GM12891 (cell line): Measurements from ENCODE around the gene PTGDR2.

ENCODE experiments used
- PAX5 ChIP-seq: IDR thresholded peaks from 2 replicates; pipeline ENCODE4 v1.6.1; 2011; ENCODE audit warnings: low read length, moderate library complexity, mild to moderate bottlenecking; ENCODE audit not compliant: insufficient read depth, severe bottlenecking
- POLR2A ChIP-seq: IDR thresholded peaks from 2 replicates; pipeline ENCODE4 v1.6.1; 2011; ENCODE audit warnings: low read depth, low read length, control low read depth
- POLR2AphosphoS5 ChIP-seq: IDR thresholded peaks from 2 replicates; pipeline ENCODE4 v1.6.1; 2011; ENCODE audit warnings: low read depth, low read length, control low read depth
- POU2F2 ChIP-seq: IDR thresholded peaks from 2 replicates; pipeline ENCODE4 v1.6.1; 2011; ENCODE audit warnings: low read depth, mild to moderate bottlenecking, control low read depth, low read length, moderate library complexity
- TAF1 ChIP-seq: IDR thresholded peaks from 2 replicates; pipeline ENCODE4 v1.6.1; 2011; ENCODE audit warnings: low read depth, low read length, control low read depth

DNA sequence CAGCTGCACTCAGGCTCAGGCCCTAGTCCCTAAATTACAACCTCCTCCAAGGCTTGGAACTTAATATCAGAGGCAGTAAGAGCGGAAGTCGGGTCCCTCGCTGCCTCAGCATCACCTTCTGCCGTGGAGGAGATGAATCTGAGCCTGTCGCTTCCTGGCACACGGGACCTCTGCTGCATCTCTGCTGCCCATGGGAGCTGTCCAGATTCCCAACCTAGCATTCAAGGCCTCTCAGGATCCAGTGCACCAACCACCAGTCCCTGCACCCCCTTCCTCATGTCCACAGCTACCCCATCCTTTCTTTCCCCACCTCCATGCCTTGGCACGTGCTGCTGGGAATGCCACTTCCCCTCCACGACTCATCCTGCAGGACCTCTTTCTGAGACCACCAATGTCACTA is 2.5 kb upstream of the PTGDR2 start:
- TF ChIP-seq POLR2A (no peak), POLR2AphosphoS5 (no peak), TAF1 (no peak), PAX5 (no peak), POU2F2 (no peak)
